Esophagus mucosa (tissue), 1 donor: ENCODE results near the gene NRN1L. TPM values are rescaled to one million over a fixed set of nuclear protein-coding genes. Genes with fewer than 3 reads are reported as not detected.
A peak's percentile ranks its signal among the peaks of the same experiment; 100 is the strongest.
"Not testable (repeated sequence)": the region's sequence is repeated elsewhere in the genome, so short reads cannot be mapped to it uniquely, and the experiment has no call there.

Experiments
- ATAC-seq: fragments of 200-7000 bp; cut with Tn5 transposase; one replicate; pipeline ENCODE4 v1.9.1; 2020
- total RNA-seq: library from RNA; stranded (reverse); gene quantifications from one replicate; pipeline ENCODE4 v1.2.4, GENCODE V29; 2023
- donor health status: DM: yes; HTN: yes; CAD: no.

NRN1L gene
- total RNA-seq, 1 donor from 2014 or later: not detected

DNA sequence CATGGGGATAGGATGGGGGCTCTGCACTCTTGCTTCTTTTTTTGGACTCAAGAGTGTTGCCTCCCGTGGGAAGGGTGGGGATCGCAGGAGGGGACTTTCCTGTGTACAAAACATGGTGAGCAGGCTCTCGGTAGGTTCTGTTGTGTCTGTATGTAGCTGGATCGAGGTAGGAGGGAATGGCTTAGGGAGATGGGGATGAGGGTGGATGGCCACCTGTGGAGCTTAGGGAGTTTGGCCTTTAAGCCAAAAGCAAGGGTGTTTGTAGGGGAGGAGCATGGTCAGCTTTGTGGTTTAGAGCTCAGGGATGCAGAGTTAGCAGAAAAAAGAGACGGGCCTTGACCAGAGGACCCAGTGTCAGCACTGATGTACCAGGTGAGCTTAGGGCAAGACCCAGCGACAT, 22.8 kb upstream of the NRN1L start:
- ATAC-seq: no peak

DNA sequence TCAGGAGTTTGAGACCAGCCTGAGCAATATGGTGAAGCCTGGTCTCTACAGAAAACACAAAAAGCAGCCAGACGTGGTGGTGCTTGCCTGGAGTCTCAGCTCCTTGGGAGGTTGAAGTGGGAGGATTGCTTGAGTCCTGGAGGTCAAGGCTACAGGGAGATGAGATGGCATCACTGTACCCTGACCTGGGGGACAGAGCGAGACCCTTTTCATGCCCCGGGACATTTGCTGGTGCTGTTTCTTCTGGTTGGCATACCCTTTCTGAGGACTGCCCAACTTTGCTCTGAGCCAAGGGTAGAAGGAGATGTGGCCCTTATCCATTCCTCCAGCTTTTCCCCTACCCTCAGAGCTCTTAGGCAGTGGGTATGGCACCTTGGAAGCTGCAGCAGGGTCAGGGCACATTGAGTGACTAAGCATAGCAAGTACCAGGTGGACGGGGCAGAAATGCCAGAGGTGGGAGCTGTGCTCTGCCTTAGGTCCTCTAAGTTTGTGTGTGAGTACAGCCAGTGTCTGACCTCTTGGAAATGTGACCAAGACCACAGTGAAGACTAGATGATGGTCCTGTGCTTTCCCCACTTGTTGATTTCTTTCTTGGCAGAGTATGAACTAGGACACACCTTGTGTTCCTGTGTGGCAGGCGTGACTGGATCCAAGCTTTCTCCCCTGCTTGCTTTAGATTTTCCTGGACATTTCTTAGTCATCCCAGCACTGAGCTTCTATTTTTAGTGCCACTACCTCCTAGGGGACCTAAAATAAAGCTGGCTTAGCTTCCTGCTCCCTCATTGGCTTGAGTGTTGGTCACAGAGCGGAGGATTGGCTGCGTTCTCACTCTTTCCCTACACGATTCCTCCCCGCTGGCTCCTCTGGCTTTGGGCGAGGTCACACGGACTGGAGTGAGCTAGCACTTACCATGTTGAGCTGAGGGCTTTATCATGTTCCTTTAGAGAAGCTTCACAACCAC, 21.8 kb upstream of the NRN1L start:
- peak; percentile 50 for ATAC-seq

DNA sequence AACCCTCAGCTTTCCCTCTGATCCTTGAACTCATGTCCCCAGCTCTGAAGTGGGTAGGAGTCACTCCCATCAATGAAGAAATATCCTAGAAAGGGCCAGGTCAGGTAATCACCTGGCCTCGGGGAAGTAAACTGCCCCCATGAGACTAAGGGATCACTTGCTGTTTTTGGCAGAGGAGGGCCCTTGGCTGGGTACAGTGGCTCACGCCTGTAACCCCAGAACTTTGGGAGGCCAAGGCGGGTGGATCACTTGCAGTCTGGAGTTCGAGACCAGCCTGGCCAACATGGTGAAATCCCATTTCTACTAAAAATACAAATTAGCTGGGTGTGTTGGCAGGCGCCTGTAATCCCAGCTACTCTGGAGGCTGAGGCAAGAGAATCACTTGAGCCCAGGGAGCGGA, 20.6 kb upstream of the NRN1L start:
- not testable (repeated sequence) for ATAC-seq

DNA sequence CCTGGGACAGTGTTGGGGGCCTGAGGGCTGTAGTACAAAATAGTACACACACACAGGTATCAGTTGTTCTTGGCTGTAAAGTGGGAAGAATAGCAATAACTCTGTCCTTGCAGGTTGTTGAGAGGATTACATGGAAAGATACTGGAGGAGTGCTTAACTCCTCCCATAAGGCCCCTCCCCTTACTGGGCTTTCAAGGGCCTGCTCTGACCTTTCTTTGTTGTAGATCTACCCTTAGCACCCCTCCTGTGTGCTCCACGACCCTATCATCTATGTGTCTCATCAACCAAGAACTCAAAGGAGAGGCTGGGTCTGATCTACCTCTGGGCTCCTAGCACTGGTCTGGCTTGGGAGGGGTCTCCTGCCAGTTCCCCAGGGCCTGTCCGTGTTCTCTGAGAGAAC, 20.1 kb upstream of the NRN1L start:
- ATAC-seq: no peak

DNA sequence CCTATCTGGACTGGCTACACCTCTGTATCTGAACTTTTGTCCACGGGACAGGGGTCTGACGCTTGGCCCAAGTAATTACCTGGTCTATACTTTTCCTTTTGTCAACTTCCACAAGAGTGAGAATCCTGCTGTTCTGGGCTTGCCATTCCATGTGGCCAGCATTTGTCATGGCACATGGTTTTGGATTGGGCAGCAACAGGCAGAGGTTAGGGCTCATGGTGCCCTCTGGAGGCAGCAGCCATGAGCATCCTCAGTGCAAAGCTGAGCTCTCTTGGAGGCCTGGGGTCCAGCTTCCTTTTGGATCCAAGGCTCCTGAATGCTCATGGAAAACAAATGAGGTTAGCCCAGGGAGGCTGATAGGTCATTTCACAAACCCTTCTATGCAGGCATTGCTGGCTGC, 19.4 kb upstream of the NRN1L start:
- peak; percentile 51 for ATAC-seq

DNA sequence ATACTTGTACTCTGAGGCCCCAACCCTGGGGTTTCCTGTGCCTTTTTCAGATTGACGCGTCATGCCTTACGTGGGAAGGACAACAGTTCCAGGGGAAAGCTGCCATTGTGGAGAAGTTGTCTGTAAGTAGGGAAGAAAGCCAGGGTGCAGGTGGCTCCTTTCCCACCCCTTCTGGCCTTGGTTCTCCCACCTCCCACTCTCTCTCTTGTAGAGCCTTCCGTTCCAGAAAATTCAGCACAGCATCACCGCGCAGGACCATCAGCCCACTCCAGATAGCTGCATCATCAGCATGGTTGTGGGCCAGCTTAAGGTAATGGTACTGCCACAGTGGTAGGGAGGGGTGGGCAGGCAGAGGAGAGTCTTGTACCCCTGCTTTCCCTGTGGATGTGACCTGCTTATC, 16.4 kb upstream of the NRN1L start:
- no peak for ATAC-seq

DNA sequence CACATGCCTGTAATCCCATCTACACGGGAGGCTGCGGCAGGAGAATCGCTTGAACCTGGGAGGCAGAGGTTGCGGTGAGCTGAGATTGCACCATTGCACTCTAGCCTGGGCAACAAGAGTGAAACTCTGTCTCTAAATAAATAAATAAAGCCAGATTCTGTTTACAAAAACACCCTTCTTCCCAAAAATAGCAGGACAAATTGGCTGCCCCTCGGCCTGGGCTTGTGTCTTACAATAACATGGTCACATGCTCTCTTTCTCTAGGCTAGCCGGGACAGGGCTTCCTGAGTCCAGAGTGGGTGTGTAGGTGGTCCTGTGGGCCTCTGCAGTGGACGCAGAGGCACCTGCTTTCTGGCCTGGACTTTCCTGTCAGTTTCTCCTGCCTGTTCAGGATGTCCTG, 15.0 kb upstream of the NRN1L start:
- ATAC-seq: no peak

DNA sequence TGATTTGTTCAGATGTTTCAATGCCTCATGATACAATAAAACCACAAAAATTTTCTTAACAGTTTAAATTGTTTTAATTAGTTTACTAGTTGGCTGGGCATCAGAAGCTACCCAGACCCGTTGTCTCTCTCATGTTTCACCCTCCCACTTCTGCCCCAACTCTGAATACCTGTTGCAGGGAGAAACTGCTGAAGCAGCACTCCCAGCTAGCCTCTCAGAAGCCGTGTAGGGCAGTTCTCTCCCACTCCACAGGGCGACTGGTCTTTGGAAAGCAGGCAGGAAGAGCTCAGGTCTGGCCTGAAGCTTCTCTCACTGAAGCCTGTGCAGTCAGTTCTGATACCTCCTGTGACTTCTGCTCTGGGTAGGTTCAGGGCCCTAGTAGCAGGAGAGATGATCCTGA, 13.4 kb upstream of the NRN1L start:
- ATAC-seq: no peak

DNA sequence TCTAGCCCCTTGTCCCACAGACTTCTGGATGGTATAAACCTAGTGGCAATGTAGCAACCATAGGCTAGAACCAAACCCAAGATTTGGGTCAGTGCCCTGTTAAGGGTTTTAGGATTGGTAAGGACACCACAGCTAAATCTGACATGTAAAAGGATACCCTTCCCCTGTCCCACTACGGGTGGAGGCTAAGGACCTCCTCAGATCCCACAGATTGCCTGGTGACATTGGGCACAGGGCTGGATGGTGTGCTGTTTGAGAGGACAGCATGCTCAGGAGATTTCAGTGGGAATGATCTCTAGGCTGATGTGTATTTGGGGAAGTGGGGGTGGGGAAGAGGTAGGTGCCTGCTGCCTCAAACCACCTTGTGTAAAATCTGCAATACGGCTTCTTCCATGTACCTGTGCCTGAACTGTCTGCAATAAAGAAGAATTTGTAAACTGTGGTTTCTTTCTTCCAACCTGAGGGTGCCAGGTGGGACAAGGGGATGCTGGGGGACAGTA, 12.5 kb upstream of the NRN1L start:
- ATAC-seq: no peak

DNA sequence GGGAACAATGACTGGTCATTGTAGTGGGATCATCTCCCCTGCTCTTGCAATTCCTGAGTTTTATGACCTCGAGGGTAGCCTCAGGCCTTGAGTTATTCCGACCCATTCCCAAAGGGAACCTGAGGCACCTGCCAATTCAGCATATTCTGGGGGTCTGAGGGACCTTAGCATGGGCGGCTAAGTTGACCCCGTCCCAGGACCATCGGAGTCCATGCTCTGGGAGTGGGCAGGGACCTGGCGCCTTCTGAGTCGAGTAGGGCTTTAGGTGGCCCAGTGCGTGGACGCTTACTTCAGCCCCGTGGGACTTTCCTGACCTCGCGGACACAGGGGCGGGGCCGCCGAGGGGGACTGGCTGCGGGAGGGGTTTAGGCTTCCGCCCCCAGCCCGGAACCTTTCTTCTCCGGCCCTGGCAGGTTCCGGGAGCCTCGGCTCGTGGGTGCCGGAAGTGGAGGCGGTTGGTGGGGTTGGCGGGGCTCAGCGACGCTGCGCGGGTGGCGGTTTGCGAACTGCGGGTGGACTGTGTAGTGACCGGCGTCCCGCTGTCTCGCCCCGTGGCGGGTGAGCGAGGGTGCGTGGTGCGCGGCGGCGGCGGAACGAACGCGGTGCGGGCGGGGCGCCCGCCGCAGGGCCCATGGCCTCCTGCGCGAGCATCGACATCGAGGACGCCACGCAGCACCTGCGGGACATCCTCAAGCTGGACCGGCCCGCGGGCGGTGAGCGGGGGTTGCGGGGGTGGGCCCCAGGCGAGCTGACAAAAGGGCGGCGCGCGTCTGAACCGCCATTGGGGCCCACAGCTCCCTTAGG, 11.9 kb upstream of the NRN1L start, which contains the start of gene EDC4:
Gene EDC4 (plus strand): TSS at position 422 of the 804 bp plus-strand sequence. CDS start 210 bp downstream, at position 632.
- peak; percentile 76 for ATAC-seq

DNA sequence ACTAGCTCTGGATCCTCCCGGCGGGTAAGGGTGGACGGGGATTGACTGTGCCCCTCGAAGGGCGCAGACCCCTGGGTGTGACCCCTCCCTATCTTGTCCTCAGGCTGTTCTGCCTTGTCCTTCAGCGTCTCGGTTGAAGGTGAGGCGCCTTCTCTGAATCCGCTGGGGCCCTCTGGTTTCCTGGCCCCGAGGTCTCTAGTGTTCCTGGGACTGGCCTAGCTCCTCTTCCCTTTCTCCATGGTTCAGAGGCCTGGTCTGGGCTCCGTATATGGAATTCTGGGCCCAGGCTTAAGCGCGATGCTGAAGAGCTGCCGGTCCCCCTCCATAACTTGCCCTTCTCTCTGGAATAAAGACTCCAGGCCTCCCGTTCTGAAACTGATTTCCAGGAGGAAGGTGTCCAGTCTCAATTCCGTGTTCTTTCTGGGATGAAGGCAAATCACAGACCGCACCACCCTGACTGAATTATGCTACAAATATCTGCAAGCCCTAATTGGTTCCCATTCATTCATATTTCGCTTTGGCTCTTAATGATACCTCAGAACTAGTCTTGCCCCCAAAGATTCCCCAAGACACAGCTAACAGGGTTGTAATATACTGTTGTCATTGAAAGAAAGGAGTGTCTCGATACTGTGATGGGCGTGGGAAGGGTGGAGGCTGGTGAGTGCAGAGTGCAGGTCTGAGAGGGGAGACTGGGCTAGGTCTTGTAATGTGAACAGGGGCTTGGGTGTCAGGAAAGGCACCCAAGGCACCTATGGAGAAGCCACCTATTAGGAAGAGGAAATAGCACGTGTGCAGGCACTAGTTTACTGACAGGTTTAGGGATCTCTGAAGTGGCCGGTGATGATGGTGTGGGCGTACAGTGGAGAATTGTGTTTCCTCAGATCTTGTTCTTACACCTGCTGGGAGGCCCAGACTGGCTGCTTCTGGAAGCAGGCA, 11.0 kb upstream of the NRN1L start:
- peak; percentile 35 for ATAC-seq

DNA sequence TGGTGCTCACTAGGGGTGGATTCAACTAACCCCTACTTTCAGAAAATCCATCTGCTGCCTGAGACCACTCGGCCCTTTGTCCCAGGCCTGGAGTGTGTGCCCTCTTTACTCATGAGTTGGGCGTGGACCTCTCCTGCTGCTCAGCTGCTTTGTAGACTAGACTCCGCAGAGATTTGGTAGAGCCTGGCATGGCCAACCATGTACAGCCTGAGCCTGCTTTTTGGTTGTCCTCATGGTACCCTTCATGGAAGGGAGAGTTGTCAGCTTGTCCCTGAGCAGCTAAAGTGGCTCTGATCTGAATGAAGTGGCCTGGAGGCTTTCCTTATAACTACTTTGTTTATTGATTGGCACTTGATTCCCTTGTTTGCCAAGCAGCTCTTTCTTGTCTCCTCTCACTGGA, 10.3 kb upstream of the NRN1L start:
- ATAC-seq: peak; percentile 5

DNA sequence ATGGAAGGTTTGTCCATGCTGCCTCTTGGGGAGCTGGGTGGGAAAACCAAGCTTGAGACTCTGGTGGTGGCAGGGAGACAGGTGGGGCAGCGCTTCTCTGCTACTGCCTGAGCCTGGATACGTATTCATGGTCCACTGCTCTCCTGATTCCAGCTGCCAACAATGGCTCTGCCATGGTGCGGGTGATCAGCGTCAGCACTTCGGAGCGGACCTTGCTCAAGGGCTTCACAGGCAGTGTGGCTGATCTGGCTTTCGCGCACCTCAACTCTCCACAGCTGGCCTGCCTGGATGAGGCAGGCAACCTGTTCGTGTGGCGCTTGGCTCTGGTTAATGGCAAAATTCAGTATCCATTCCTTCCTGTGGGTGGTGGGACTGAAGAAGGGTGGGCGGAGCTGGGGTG, 7.6 kb upstream of the NRN1L start:
- ATAC-seq: no peak

DNA sequence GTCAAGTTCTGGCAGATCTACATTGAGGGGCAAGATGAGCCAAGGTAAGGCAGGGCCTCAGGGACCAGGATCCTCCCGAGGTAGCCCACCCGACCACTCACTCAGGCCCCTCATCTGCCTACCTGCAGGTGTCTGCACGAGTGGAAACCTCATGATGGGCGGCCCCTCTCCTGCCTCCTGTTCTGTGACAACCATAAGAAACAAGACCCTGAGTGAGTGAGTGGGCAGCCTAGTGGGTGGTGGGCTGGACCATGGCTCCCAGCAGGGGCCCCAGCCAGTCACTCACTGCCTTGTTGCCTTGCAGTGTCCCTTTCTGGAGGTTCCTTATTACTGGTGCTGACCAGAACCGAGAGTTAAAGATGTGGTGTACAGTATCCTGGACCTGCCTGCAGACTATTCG, 6.5 kb upstream of the NRN1L start:
- no peak for ATAC-seq

DNA sequence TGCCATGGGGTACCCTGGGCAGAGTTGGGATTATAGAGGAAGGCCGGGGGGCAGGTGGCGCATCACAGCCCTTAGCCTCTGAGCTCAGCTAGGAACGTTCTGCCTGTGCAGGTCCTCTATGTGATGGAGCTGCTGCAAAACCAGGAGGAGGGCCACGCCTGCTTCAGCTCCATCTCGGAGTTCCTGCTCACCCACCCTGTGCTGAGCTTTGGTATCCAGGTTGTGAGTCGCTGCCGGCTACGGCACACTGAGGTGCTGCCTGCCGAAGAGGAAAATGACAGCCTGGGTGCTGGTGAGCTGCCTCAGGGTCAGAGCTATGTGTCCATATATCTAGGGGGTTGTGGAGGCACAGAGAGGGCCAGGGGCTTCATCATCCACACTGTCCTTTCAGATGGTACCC, 5.8 kb upstream of the NRN1L start:
- ATAC-seq: no peak

DNA sequence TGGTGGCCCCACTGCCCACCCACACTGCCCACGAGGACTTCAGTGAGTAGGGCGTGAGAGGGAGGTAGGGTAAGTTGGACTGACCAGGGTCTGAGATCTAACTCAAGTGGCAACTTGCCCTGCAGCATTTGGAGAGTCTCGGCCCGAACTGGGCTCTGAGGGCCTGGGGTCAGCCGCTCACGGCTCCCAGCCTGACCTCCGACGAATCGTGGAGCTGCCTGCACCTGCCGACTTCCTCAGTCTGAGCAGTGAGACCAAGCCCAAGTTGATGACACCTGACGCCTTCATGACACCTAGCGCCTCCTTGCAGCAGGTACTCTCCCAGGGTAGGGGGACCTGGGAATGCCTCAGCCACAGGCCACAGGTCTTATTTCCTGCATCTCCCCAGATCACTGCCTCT, 5.2 kb upstream of the NRN1L start:
- no peak for ATAC-seq

DNA sequence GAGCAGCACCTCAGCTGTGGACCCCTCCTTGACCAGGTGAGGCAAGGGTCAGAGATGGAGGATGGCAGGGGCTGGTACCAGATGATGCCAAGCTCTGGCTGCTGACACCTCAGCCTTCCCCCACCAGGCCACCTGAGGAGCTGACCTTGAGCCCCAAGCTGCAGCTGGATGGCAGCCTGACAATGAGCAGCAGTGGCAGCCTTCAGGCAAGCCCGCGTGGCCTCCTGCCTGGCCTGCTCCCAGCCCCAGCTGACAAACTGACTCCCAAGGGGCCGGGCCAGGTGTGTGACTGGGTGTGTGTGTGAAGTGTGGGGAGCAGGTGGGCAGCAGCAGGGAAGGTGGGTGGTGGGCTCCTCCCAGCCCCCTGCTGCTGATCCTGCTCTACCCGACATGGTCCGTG, 4.7 kb upstream of the NRN1L start:
- no peak for ATAC-seq

DNA sequence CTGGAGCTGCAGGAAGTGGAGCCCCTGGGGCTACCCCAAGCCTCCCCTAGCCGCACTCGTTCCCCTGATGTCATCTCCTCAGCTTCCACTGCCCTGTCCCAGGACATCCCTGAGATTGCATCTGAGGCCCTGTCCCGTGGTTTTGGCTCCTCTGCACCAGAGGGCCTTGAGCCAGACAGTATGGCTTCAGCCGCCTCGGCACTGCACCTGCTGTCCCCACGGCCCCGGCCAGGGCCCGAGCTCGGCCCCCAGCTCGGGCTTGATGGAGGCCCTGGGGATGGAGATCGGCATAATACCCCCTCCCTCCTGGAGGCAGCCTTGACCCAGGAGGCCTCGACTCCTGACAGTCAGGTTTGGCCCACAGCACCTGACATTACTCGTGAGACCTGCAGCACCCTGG, 4.1 kb upstream of the NRN1L start:
- ATAC-seq: no peak

DNA sequence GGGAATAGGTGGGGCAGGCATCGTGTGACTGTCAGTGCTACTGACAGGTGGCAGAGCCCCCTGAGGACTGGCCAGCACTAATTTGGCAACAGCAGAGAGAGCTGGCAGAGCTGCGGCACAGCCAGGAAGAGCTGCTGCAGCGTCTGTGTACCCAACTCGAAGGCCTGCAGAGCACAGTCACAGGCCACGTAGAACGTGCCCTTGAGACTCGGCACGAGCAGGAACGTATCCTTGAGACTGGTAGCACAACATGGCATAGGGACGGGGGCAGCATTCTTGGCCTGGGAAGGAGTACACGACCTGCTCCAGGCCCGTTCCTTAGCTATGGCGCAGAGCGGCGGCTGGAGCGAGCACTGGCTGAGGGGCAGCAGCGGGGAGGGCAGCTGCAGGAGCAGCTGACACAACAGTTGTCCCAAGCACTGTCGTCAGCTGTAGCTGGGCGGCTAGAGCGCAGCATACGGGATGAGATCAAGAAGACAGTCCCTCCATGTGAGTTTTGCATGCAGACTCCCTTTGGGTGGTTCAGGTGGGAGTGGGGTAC, 3.0 kb upstream of the NRN1L start:
- ATAC-seq: no peak

DNA sequence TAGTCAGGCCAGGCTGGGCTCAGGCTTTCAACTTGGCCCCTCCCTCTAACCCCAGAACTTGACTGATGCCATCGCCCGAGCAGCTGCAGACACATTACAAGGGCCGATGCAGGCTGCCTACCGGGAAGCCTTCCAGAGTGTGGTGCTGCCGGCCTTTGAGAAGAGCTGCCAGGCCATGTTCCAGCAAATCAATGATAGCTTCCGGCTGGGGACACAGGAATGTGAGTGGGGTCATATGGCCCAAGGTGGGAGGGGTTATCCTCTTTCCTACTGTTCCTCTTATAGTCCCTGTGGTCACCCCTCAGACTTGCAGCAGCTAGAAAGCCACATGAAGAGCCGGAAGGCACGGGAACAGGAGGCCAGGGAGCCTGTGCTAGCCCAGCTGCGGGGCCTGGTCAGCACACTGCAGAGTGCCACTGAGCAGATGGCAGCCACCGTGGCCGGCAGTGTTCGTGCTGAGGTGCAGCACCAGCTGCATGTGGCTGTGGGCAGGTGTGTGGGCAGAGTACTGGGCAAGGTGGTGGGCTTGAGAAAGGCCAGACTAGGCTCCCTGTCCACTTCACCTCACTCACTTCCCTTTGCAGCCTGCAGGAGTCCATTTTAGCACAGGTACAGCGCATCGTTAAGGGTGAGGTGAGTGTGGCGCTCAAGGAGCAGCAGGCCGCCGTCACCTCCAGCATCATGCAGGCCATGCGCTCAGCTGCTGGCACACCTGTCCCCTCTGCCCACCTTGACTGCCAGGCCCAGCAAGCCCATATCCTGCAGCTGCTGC, 2.1 kb upstream of the NRN1L start:
- ATAC-seq: no peak
